Esophagus squamous epithelium (tissue), 5 donors: Measurements from ENCODE around the gene ABCG4. TPM values are rescaled to one million over a fixed set of nuclear protein-coding genes. Genes with fewer than 3 reads are reported as not detected.

Experiments used
- DNase-seq: peaks from one replicate; lab custom pipeline; 2025; lab: John Stamatoyannopoulos, UW
- H3K27ac ChIP-seq, 4 donors: fragments of 200-600 bp; sonication (generic); one replicate each; pipeline ENCODE4 v1.5.1; 2016 to 2019; ENCODE audit warnings: mild to moderate bottlenecking in 1 of 4
- H3K27me3 ChIP-seq, 4 donors: fragments of 200-600 bp; sonication (generic); 1 replicate in 3 of 4; 2 replicates in 1 of 4; pipeline versions ENCODE4 v1.5.1 to v1.6.0; 2017 to 2021; ENCODE audit warnings: antibody characterized with exemption in 1 of 4
- H3K36me3 ChIP-seq, 3 donors: fragments of 200-600 bp; sonication (generic); one replicate each; pipeline ENCODE4 v1.5.1; 2016 to 2019
- H3K4me1 ChIP-seq, 3 donors: fragments of 200-600 bp; sonication (generic); one replicate each; pipeline ENCODE4 v1.5.1; 2017 to 2019
- H3K4me3 ChIP-seq, 4 donors: fragments of 200-600 bp; sonication (generic); 1 replicate in 3 of 4; 2 replicates in 1 of 4; pipeline ENCODE4 v1.5.1; 2016 to 2019; ENCODE audit warnings: mild to moderate bottlenecking in 2 of 4, moderate library complexity in 1 of 4
- H3K9me3 ChIP-seq, 3 donors: fragments of 200-600 bp; sonication (generic); one replicate each; pipeline ENCODE4 v1.5.1; 2016 to 2019
- CTCF ChIP-seq, 6 experiments: fragments of 450-650 bp in 4 of 6; fragments of 200-600 bp in 2 of 6; sonication (generic) in 2 of 6; IDR thresholded peaks; one replicate each; pipeline ENCODE4 v1.5.1; 2016 to 2019; ENCODE audit warnings: antibody characterized with exemption in 6 of 6, mild to moderate bottlenecking in 4 of 6, moderate library complexity in 4 of 6
- POLR2A ChIP-seq, 4 donors: fragments of 450-650 bp; IDR thresholded peaks; one replicate each; pipeline ENCODE4 v1.6.1; 2017; ENCODE audit warnings: antibody characterized with exemption in 4 of 4, mild to moderate bottlenecking in 4 of 4, moderate library complexity in 3 of 4
- WGBS, 2 donors: methylation state at CpG; one replicate each; pipeline ENCODE4 v1.1.5; 2018; 5-methylcytosine and 5-hydroxymethylcytosine counted together
- intact Hi-C: fragments of 100-400 bp; cut with DNase I; formaldehyde crosslinking; loops from one replicate; pipeline ENCODE4 v1.15.0; 2022
- total RNA-seq, 4 donors: library from RNA; depleted of rRNA; stranded (reverse); fragments of >200 nt; gene quantifications; one replicate each; pipeline ENCODE4 v1.1.0, GENCODE V29; 2016
- donor health status: DM: yes; HTN: yes; CAD: no.

The ABCG4 gene
- total RNA-seq, 4 donors from 2014 or later, result 0.15 to 0.94 (median 0.39) TPM

- Histone ChIP-seq H3K36me3 (peaks cover 0 to 28% (median 0%) of the 10 kb centered on the region in 3 donors), H3K4me1 (peaks cover 11 to 63% (median 26%) of the 10 kb centered on the region in 3 donors), H3K27ac (peak within 1 kb of the TSS; percentile 94 to 99 (median 98)), H3K27me3 (no peaks in the 10 kb centered on the region), H3K9me3 (no peaks in the 10 kb centered on the region), H3K4me3 (peak within 1 kb of the TSS; percentile 65 to 98 (median 85))
- peak; percentile 41 for DNase-seq
- TF ChIP-seq CTCF (IDR thresholded peaks at IDR 0.05), result peak; percentile 68 to 95 (median 82)
- TF ChIP-seq POLR2A (IDR thresholded peaks at IDR 0.05), result peak in 2 of 4 donors; percentile 87 to 88
- WGBS, 2 donors, result 13% methylated on average over 18 of the region's 63 CpGs; no CpG with 5 or more reads in 1 of the 2 donors
- intact Hi-C loops, result no loop called here
Observed at GRCh38 chr11:119168471-119169281, 19.8 kb downstream of the ABCG4 start, which contains the start of gene NLRX1. Gene NLRX1 (plus strand): TSS chr11:119168725. CDS start chr11:119171404, 2,679 bp downstream.

GRCh38 chr11:119169282-119169719 is 20.4 kb downstream of the ABCG4 start:
- WGBS, 2 donors, result 0 to 23% methylated on average over 2 to 9 of the region's 15 CpGs
- peak overlapping the region; percentile 94 to 99 (median 98) for H3K27ac ChIP-seq

GRCh38 chr11:119172513-119172912 is 23.7 kb downstream of the ABCG4 start:
- no peak overlapping the region for H3K27ac ChIP-seq
- H3K4me3 ChIP-seq, result no peak overlapping the region
- peaks cover 10 to 66% (median 14%) of the 10 kb centered on the region in 3 donors for H3K36me3 ChIP-seq
- no peak for DNase-seq
- no peak for TF ChIP-seq CTCF (IDR thresholded peaks at IDR 0.05)
- TF ChIP-seq POLR2A (IDR thresholded peaks at IDR 0.05), result no peak
- no peaks in the 10 kb centered on the region for H3K9me3 ChIP-seq
- H3K27me3 ChIP-seq, result no peaks in the 10 kb centered on the region
- intact Hi-C loops, result no loop called here
- 70 to 71% methylated on average over 1 of the region's 2 CpGs for WGBS, 2 donors
- H3K4me1 ChIP-seq, result peaks cover 6 to 58% (median 22%) of the 10 kb centered on the region in 3 donors

More at GRCh38 chr11:119169282-119169719, 20.4 kb downstream of the ABCG4 start:
- Histone ChIP-seq H3K4me1 (peaks cover 11 to 63% (median 26%) of the 10 kb centered on the region in 3 donors), H3K4me3 (peak overlapping the region; percentile 65 to 98 (median 85)), H3K36me3 (peaks cover under 1 to 34% (median under 1%) of the 10 kb centered on the region in 3 donors), H3K9me3 (no peaks in the 10 kb centered on the region), H3K27me3 (no peaks in the 10 kb centered on the region)
- TF ChIP-seq POLR2A (IDR thresholded peaks at IDR 0.05) (peak in 2 of 4 donors; percentile 13 to 39), CTCF (IDR thresholded peaks at IDR 0.05) (no peak)
- DNase-seq, result no peak
- intact Hi-C loops, result no loop called here

- no peak for DNase-seq
- H3K4me1 ChIP-seq, result peaks cover 6 to 48% (median 13%) of the 10 kb centered on the region in 3 donors
- WGBS, 2 donors, result 70 to 89% methylated on average over 2 to 15 of the region's 21 CpGs
Observed at GRCh38 chr11:119173453-119173852, 24.6 kb downstream of the ABCG4 start.

More at GRCh38 chr11:119173453-119173852, 24.6 kb downstream of the ABCG4 start:
- peaks cover 10 to 74% (median 16%) of the 10 kb centered on the region in 3 donors for H3K36me3 ChIP-seq
- no peaks in the 10 kb centered on the region for H3K9me3 ChIP-seq
- TF ChIP-seq POLR2A (IDR thresholded peaks at IDR 0.05), result no peak
- TF ChIP-seq CTCF (IDR thresholded peaks at IDR 0.05), result no peak
- intact Hi-C loops, result no loop called here
- no peaks in the 10 kb centered on the region for H3K27me3 ChIP-seq
- H3K4me3 ChIP-seq, result no peak overlapping the region
- no peak overlapping the region for H3K27ac ChIP-seq
